Measurements from ENCODE around the gene NLRP3.

DNA sequence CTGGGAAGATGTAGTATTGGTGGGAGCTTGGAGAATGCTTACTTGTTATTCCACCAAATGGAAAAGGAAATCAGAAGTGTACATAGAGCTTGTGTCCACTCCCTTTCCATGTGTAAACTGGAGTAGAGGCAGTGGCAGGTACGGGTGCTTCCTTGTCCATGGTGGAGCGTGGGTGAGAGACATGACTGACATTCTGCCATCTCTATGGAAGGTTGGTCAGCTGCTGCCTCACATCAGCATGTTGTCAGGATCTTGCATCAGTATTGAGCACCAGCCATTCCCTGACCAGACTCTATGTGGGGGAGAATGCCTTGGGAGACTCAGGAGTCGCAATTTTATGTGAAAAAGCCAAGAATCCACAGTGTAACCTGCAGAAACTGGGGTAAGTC, 19.8 kb downstream of the NLRP3 start:
- TF ChIP-seq, protein P1, sequence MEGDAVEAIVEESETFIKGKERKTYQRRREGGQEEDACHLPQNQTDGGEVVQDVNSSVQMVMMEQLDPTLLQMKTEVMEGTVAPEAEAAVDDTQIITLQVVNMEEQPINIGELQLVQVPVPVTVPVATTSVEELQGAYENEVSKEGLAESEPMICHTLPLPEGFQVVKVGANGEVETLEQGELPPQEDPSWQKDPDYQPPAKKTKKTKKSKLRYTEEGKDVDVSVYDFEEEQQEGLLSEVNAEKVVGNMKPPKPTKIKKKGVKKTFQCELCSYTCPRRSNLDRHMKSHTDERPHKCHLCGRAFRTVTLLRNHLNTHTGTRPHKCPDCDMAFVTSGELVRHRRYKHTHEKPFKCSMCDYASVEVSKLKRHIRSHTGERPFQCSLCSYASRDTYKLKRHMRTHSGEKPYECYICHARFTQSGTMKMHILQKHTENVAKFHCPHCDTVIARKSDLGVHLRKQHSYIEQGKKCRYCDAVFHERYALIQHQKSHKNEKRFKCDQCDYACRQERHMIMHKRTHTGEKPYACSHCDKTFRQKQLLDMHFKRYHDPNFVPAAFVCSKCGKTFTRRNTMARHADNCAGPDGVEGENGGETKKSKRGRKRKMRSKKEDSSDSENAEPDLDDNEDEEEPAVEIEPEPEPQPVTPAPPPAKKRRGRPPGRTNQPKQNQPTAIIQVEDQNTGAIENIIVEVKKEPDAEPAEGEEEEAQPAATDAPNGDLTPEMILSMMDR (IDR thresholded peaks at IDR 0.05; ENCODE audit: poor library complexity) = no peak
- no peak for TF ChIP-seq EZH2phosphoT487 (IDR thresholded peaks at IDR 0.05; ENCODE audit: low read depth, severe bottlenecking, unreplicated experiment)
